Measurements from ENCODE around the gene ADAD2. TPM values are rescaled to one million over a fixed set of nuclear protein-coding genes. Genes with fewer than 3 reads are reported as not detected.

The ADAD2 gene
- total RNA-seq, 3 donors from 2014 or later (not counting 1 experiment from before 2014, with no cell fraction given) = not detected

GRCh38 chr16:84159007-84159406 is 31.9 kb upstream of the ADAD2 start:
- Mint-ChIP-seq H3K27ac (no peak overlapping the region), H3K9me3 (no peaks in the 10 kb centered on the region), H3K27me3 (ENCODE audit: low read depth in 2 of 2) (peaks cover 22 to 46% of the 10 kb centered on the region in 2 donors), H3K4me3 (no peak overlapping the region), H3K4me1 (no peaks in the 10 kb centered on the region), H3K36me3 (no peaks in the 10 kb centered on the region)
- H3K27me3 ChIP-seq (ENCODE audit: control insufficient read depth, insufficient read depth, low read length) = no peaks in the 10 kb centered on the region
- H3K9me3 ChIP-seq (ENCODE audit: control insufficient read depth, insufficient read depth, low read length) = no peaks in the 10 kb centered on the region
- DNase-seq (no peak), ATAC-seq (no peak)
- H3K4me1 ChIP-seq (ENCODE audit: control insufficient read depth, insufficient read depth, low read length) = no peaks in the 10 kb centered on the region
- no peak overlapping the region for H3K27ac ChIP-seq (ENCODE audit: low read length)
- no peak for TF ChIP-seq CTCF (IDR thresholded peaks at IDR 0.05)
- intact Hi-C loops (cut with micrococcal nuclease) = no loop called here
- no peaks in the 10 kb centered on the region for H3K36me3 ChIP-seq (ENCODE audit: control insufficient read depth, insufficient read depth, low read length)
- 38% methylated on average over 9 of the region's 9 CpGs for WGBS (ENCODE audit: insufficient coverage)
- H3K4me3 ChIP-seq (ENCODE audit: low read length) = no peak overlapping the region

GRCh38 chr16:84159800-84160199 is 31.2 kb upstream of the ADAD2 start:
- H3K36me3 ChIP-seq (ENCODE audit: control insufficient read depth, insufficient read depth, low read length) = no peaks in the 10 kb centered on the region
- no peak for TF ChIP-seq CTCF (IDR thresholded peaks at IDR 0.05)
- WGBS (ENCODE audit: insufficient coverage) = no CpG with 5 or more reads among the region's 1 CpG
- no peaks in the 10 kb centered on the region for H3K36me3 Mint-ChIP-seq
- H3K27ac Mint-ChIP-seq = no peak overlapping the region
- H3K4me3 Mint-ChIP-seq = no peak overlapping the region
- H3K27ac ChIP-seq (ENCODE audit: low read length) = no peak overlapping the region
- H3K4me3 ChIP-seq (ENCODE audit: low read length) = no peak overlapping the region
- H3K9me3 Mint-ChIP-seq = no peaks in the 10 kb centered on the region
- no peaks in the 10 kb centered on the region for H3K27me3 ChIP-seq (ENCODE audit: control insufficient read depth, insufficient read depth, low read length)
- no peaks in the 10 kb centered on the region for H3K4me1 Mint-ChIP-seq
- ATAC-seq (no peak), DNase-seq (no peak)
- peaks cover 22 to 54% of the 10 kb centered on the region in 2 donors for H3K27me3 Mint-ChIP-seq (ENCODE audit: low read depth in 2 of 2)
- intact Hi-C loops (cut with micrococcal nuclease) = no loop called here
- H3K4me1 ChIP-seq (ENCODE audit: control insufficient read depth, insufficient read depth, low read length) = no peaks in the 10 kb centered on the region
- no peaks in the 10 kb centered on the region for H3K9me3 ChIP-seq (ENCODE audit: control insufficient read depth, insufficient read depth, low read length)

- DNase-seq (no peak), ATAC-seq (no peak)
- Histone ChIP-seq H3K27ac (ENCODE audit: low read length) (no peak overlapping the region), H3K4me3 (ENCODE audit: low read length) (no peak overlapping the region), H3K27me3 (ENCODE audit: control insufficient read depth, insufficient read depth, low read length) (no peaks in the 10 kb centered on the region), H3K36me3 (ENCODE audit: control insufficient read depth, insufficient read depth, low read length) (no peaks in the 10 kb centered on the region), H3K9me3 (ENCODE audit: control insufficient read depth, insufficient read depth, low read length) (no peaks in the 10 kb centered on the region), H3K4me1 (ENCODE audit: control insufficient read depth, insufficient read depth, low read length) (no peaks in the 10 kb centered on the region)
- H3K4me1 Mint-ChIP-seq = no peaks in the 10 kb centered on the region
- no peaks in the 10 kb centered on the region for H3K9me3 Mint-ChIP-seq
- no peak overlapping the region for H3K27ac Mint-ChIP-seq
- H3K27me3 Mint-ChIP-seq (ENCODE audit: low read depth in 2 of 2) = peaks cover 24 to 56% of the 10 kb centered on the region in 2 donors
- no peak for TF ChIP-seq CTCF (IDR thresholded peaks at IDR 0.05)
- WGBS (ENCODE audit: insufficient coverage) = 81% methylated on average over 10 of the region's 10 CpGs
- intact Hi-C loops (cut with micrococcal nuclease) = no loop called here
- H3K36me3 Mint-ChIP-seq = no peaks in the 10 kb centered on the region
- H3K4me3 Mint-ChIP-seq = no peak overlapping the region
Observed at GRCh38 chr16:84161037-84161436, 29.9 kb upstream of the ADAD2 start.

- TF ChIP-seq CTCF (IDR thresholded peaks at IDR 0.05) = no peak
- H3K27me3 ChIP-seq (ENCODE audit: control insufficient read depth, insufficient read depth, low read length) = no peaks in the 10 kb centered on the region
- no peak for DNase-seq
- H3K4me1 Mint-ChIP-seq = no peaks in the 10 kb centered on the region
- H3K27ac ChIP-seq (ENCODE audit: low read length) = no peak overlapping the region
- H3K9me3 ChIP-seq (ENCODE audit: control insufficient read depth, insufficient read depth, low read length) = no peaks in the 10 kb centered on the region
- H3K36me3 ChIP-seq (ENCODE audit: control insufficient read depth, insufficient read depth, low read length) = no peaks in the 10 kb centered on the region
- no peak overlapping the region for H3K4me3 ChIP-seq (ENCODE audit: low read length)
- WGBS (ENCODE audit: insufficient coverage) = 57% methylated on average over 3 of the region's 3 CpGs
- H3K4me3 Mint-ChIP-seq = no peak overlapping the region
- ATAC-seq = no peak
- H3K9me3 Mint-ChIP-seq = no peaks in the 10 kb centered on the region
- no peaks in the 10 kb centered on the region for H3K4me1 ChIP-seq (ENCODE audit: control insufficient read depth, insufficient read depth, low read length)
- H3K27me3 Mint-ChIP-seq (ENCODE audit: low read depth in 2 of 2) = peaks cover 21 to 49% of the 10 kb centered on the region in 2 donors
- intact Hi-C loops (cut with micrococcal nuclease) = no loop called here
- H3K27ac Mint-ChIP-seq = no peak overlapping the region
- no peaks in the 10 kb centered on the region for H3K36me3 Mint-ChIP-seq
Observed at GRCh38 chr16:84161801-84162200, 29.2 kb upstream of the ADAD2 start.

Measured in natural killer cell (primary cell).